ENCODE data around the gene GPC6.

Gene GPC6

GRCh38 chr13:94053986-94054593 lies 827.5 kb downstream of the GPC6 start:
- no peak overlapping the region for H3K4me3 ChIP-seq (replicated peaks; ENCODE audit: low read depth, low read length)
- DNase-seq (ENCODE audit: extremely low read depth, low read depth) = no peak
- TF ChIP-seq CTCF (IDR thresholded peaks at IDR 0.05; ENCODE audit: low read depth, low read length, missing control alignments) = no peak

GRCh38 chr13:94056362-94056990 lies 829.9 kb downstream of the GPC6 start:
- no peak overlapping the region for H3K4me3 ChIP-seq (replicated peaks; ENCODE audit: low read depth, low read length)
- no peak for TF ChIP-seq CTCF (IDR thresholded peaks at IDR 0.05; ENCODE audit: low read depth, low read length, missing control alignments)

GRCh38 chr13:94057618-94058186 lies 831.1 kb downstream of the GPC6 start:
- DNase-seq (ENCODE audit: extremely low read depth, low read depth) = no peak
- no peak for TF ChIP-seq CTCF (IDR thresholded peaks at IDR 0.05; ENCODE audit: low read depth, low read length, missing control alignments)
- H3K4me3 ChIP-seq (replicated peaks; ENCODE audit: low read depth, low read length) = no peak overlapping the region

More at GRCh38 chr13:94056362-94056990, 829.9 kb downstream of the GPC6 start:
- DNase-seq (ENCODE audit: extremely low read depth, low read depth) = no peak

- no peak overlapping the region for H3K4me3 ChIP-seq (replicated peaks; ENCODE audit: low read depth, low read length)
- no peak for DNase-seq (ENCODE audit: extremely low read depth, low read depth)
- no peak for TF ChIP-seq CTCF (IDR thresholded peaks at IDR 0.05; ENCODE audit: low read depth, low read length, missing control alignments)
Observed at GRCh38 chr13:94058821-94059360, 832.3 kb downstream of the GPC6 start.

GRCh38 chr13:94061301-94061700 lies 834.7 kb downstream of the GPC6 start:
- no peak for TF ChIP-seq CTCF (IDR thresholded peaks at IDR 0.05; ENCODE audit: low read depth, low read length, missing control alignments)
- H3K4me3 ChIP-seq (replicated peaks; ENCODE audit: low read depth, low read length) = no peak overlapping the region
- peak; percentile 73 for DNase-seq (ENCODE audit: extremely low read depth, low read depth)

- peak; percentile 43 for DNase-seq (ENCODE audit: extremely low read depth, low read depth)
Observed at GRCh38 chr13:94063096-94063495, 836.5 kb downstream of the GPC6 start.

More at GRCh38 chr13:94063096-94063495, 836.5 kb downstream of the GPC6 start:
- no peak overlapping the region for H3K4me3 ChIP-seq (replicated peaks; ENCODE audit: low read depth, low read length)
- no peak for TF ChIP-seq CTCF (IDR thresholded peaks at IDR 0.05; ENCODE audit: low read depth, low read length, missing control alignments)
